ENCODE measurements around the gene HMG20A. TPM values are rescaled to one million over a fixed set of nuclear protein-coding genes. Genes with fewer than 3 reads are reported as not detected.
A peak's percentile ranks its signal among the peaks of the same experiment; 100 is the strongest.

The HMG20A gene
- total and polyA plus RNA-seq, 10 of the 15 experiments (the other 5 are each of a cell fraction or from before 2014, with no cell fraction given) = 30.0 to 98.7 (median 46.8) TPM

GRCh38 chr15:77493324-77493907, 72.7 kb downstream of the HMG20A start:
- no peak overlapping the region for H3K27ac ChIP-seq (ENCODE audit: control insufficient read depth, insufficient read depth)
- DNase-seq (ENCODE audit: low read depth, low spot score) = no peak
- TF ChIP-seq, protein P1, sequence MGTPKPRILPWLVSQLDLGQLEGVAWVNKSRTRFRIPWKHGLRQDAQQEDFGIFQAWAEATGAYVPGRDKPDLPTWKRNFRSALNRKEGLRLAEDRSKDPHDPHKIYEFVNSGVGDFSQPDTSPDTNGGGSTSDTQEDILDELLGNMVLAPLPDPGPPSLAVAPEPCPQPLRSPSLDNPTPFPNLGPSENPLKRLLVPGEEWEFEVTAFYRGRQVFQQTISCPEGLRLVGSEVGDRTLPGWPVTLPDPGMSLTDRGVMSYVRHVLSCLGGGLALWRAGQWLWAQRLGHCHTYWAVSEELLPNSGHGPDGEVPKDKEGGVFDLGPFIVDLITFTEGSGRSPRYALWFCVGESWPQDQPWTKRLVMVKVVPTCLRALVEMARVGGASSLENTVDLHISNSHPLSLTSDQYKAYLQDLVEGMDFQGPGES (IDR thresholded peaks at IDR 0.05) = no peak
- TF ChIP-seq NFIC (IDR thresholded peaks at IDR 0.05; ENCODE audit: low read depth, low read length) (peak; percentile 74; the same call in 1 of the 2 replicates), MYC (IDR thresholded peaks at IDR 0.05; ENCODE audit: insufficient read depth, insufficient read length, insufficient replicate concordance, low read length, severe bottlenecking) (no peak), BACH1 (IDR thresholded peaks at IDR 0.05; ENCODE audit: borderline replicate concordance) (no peak), MTA3 (IDR thresholded peaks at IDR 0.05; ENCODE audit: borderline replicate concordance, low read length) (no peak), POLR2AphosphoS2 (IDR thresholded peaks at IDR 0.05; ENCODE audit: low read depth, low read length) (no peak), CREB1 (IDR thresholded peaks at IDR 0.05; ENCODE audit: low read depth) (no peak), CREM (IDR thresholded peaks at IDR 0.05; ENCODE audit: low read depth) (peak; percentile 63; the same call in 1 of the 2 replicates), USF1 (IDR thresholded peaks at IDR 0.05; ENCODE audit: borderline replicate concordance, extremely low read length, insufficient read depth, low read depth, low read length) (no peak), BMI1 (IDR thresholded peaks at IDR 0.05; ENCODE audit: borderline replicate concordance) (no peak), RUNX3 (IDR thresholded peaks at IDR 0.05; ENCODE audit: low read length) (peak; percentile 96), RFX5 (IDR thresholded peaks at IDR 0.05; ENCODE audit: low read depth, low read length) (no peak), EED (IDR thresholded peaks at IDR 0.05; ENCODE audit: low read depth) (peak; percentile 93), CBFB (IDR thresholded peaks at IDR 0.05; ENCODE audit: low read depth) (peak; percentile 77; the same call in 1 of the 2 replicates), NBN (IDR thresholded peaks at IDR 0.05) (0 out of 2 replicates have a peak, but pooled peaks have one; percentile 45)
- TF ChIP-seq, protein P2, sequence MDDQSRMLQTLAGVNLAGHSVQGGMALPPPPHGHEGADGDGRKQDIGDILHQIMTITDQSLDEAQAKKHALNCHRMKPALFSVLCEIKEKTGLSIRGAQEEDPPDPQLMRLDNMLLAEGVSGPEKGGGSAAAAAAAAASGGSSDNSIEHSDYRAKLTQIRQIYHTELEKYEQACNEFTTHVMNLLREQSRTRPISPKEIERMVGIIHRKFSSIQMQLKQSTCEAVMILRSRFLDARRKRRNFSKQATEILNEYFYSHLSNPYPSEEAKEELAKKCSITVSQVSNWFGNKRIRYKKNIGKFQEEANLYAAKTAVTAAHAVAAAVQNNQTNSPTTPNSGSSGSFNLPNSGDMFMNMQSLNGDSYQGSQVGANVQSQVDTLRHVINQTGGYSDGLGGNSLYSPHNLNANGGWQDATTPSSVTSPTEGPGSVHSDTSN (IDR thresholded peaks at IDR 0.05; ENCODE audit: insufficient replicate concordance, low read depth, low read length) = no peak
- TF ChIP-seq, protein P3, sequence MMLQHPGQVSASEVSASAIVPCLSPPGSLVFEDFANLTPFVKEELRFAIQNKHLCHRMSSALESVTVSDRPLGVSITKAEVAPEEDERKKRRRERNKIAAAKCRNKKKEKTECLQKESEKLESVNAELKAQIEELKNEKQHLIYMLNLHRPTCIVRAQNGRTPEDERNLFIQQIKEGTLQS (IDR thresholded peaks at IDR 0.05; ENCODE audit: borderline replicate concordance, extremely low read depth, low read depth, low read length) = no peak
- TF ChIP-seq, protein P4, sequence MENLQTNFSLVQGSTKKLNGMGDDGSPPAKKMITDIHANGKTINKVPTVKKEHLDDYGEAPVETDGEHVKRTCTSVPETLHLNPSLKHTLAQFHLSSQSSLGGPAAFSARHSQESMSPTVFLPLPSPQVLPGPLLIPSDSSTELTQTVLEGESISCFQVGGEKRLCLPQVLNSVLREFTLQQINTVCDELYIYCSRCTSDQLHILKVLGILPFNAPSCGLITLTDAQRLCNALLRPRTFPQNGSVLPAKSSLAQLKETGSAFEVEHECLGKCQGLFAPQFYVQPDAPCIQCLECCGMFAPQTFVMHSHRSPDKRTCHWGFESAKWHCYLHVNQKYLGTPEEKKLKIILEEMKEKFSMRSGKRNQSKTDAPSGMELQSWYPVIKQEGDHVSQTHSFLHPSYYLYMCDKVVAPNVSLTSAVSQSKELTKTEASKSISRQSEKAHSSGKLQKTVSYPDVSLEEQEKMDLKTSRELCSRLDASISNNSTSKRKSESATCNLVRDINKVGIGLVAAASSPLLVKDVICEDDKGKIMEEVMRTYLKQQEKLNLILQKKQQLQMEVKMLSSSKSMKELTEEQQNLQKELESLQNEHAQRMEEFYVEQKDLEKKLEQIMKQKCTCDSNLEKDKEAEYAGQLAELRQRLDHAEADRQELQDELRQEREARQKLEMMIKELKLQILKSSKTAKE (IDR thresholded peaks at IDR 0.05; ENCODE audit: low read depth, poor library complexity, severe bottlenecking) = no peak

More at GRCh38 chr15:77493324-77493907, 72.7 kb downstream of the HMG20A start:
- ChIA-PET RAD21 (ENCODE audit: unreplicated experiment) (interaction anchor here (0.6 to 10.5 kb wide), 10 partner anchors 15 to 374 kb away, joined by 3 to 279 read pairs (median 4); partner anchors contain the start of gene PEAK1), SMC1A (ENCODE audit: uncharacterized antibody, unreplicated experiment) (interaction anchor here (0.7 to 10.1 kb wide), 10 partner anchors 13 to 520 kb away, joined by 3 to 269 read pairs (median 6); no protein-coding TSS in a partner anchor), POLR2A (interaction anchor here (0.6 to 3.0 kb wide), 2 partner anchors 292 to 306 kb away, joined by 6 to 16 read pairs; no protein-coding TSS in a partner anchor), CTCF (interaction anchor here (0.9 to 10.5 kb wide), 8 partner anchors 9 to 372 kb away, joined by 3 to 411 read pairs (median 6); no protein-coding TSS in a partner anchor)
- WGBS (ENCODE audit: insufficient coverage, insufficient replicate concordance, low lambda C conversion rate, missing lambda C conversion rate) = 31% methylated on average over 3 of the region's 3 CpGs
- FAIRE-seq = peak; percentile 89
- no peaks in the 10 kb centered on the region for H3K27me3 ChIP-seq (replicated peaks in 1 of 2; ENCODE audit: control insufficient read depth in 2 of 2, insufficient read depth in 2 of 2, low read length in 1 of 2)
- H3K36me3 ChIP-seq (ENCODE audit: control insufficient read depth in 2 of 2, insufficient read depth in 2 of 2, low read length in 1 of 2) = 0 out of 4 replicates have a peak, but pooled peaks cover 0 to 5% of the 10 kb centered on the region in 2 experiments
- H3K79me2 ChIP-seq (ENCODE audit: control insufficient read depth, insufficient read depth, low read length) = no peaks in the 10 kb centered on the region
- peak; percentile 87 for ATAC-seq
- H2AFZ ChIP-seq (ENCODE audit: control insufficient read depth, low read depth, low read length) = no peak overlapping the region
- no peaks in the 10 kb centered on the region for H3K9me3 ChIP-seq (replicated peaks; ENCODE audit: control insufficient read depth, insufficient read depth, low read length)
- peak overlapping the region; percentile 31; the same call in 1 of the 2 replicates for H3K4me2 ChIP-seq (ENCODE audit: control insufficient read depth, insufficient read depth)
- in situ Hi-C loops (cut with MboI) (no loop called here), intact Hi-C loops (cut with micrococcal nuclease; ENCODE audit: unreplicated experiment) (no loop called here)
- no peak overlapping the region for H3K9ac ChIP-seq (ENCODE audit: control insufficient read depth, insufficient read depth, low read length)
- H4K20me1 ChIP-seq (ENCODE audit: control insufficient read depth, insufficient read depth) = no peaks in the 10 kb centered on the region
- no peak overlapping the region for H3K4me3 ChIP-seq
- no TSS peak for BruUV-seq (replicated peaks)
- peaks cover 20% of the 10 kb centered on the region for H3K4me1 ChIP-seq (ENCODE audit: control insufficient read depth, insufficient read depth, low read length)
